Measurements from ENCODE around the gene RAB18. TPM values are rescaled to one million over a fixed set of nuclear protein-coding genes. Genes with fewer than 3 reads are reported as not detected.
A peak's percentile ranks its signal among the peaks of the same experiment; 100 is the strongest.

The RAB18 gene
- total and polyA plus RNA-seq, 9 of the 15 experiments (the other 6 are each of a cell fraction or from before 2014, with no cell fraction given): 10.5 to 46.3 (median 32.5) TPM

DNA sequence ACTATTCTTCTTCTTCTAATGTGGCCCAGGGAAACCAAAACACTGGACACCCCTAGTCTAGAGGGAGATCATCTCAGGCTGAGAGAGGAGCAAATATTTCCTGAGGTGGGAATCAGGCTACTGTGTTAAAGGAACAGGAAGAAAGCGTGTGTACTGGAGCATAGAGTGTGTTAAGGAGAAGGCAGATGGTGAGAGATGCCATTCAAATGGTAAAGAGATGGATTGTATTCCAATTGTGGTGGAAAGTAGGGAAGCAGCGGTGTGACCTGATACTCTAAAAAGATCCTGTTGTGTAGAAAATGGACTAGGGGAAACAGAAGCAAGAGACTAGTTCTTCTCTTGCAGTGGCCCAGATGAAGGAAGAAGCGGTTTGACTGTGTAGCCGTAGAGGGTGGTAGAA, 31.2 kb downstream of the RAB18 start (continued):
- TF ChIP-seq, protein P1, sequence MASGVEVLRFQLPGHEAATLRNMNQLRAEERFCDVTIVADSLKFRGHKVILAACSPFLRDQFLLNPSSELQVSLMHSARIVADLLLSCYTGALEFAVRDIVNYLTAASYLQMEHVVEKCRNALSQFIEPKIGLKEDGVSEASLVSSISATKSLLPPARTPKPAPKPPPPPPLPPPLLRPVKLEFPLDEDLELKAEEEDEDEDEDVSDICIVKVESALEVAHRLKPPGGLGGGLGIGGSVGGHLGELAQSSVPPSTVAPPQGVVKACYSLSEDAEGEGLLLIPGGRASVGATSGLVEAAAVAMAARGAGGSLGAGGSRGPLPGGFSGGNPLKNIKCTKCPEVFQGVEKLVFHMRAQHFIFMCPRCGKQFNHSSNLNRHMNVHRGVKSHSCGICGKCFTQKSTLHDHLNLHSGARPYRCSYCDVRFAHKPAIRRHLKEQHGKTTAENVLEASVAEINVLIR (CRISPR knock-in tag; IDR thresholded peaks at IDR 0.05): no peak

DNA sequence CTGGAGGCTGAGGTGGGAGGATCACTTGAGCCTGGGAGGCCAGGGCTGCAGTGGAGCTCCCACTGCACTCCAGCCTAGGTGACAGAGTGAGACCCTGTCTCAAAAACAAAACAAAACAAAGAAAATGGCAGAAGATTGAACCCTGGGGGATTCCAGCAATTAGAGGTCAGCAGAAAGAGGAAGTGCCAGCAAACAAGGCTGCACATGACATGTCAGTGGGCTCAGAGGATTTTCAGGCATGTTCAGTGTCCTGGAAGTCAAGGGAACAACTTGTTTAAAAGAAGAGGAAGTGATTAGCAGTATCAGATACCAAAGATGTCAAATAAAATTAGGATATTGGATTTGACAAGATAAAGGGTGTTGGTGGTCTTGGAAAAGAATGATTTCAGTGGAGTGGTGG, 32.3 kb downstream of the RAB18 start:
- H3K9ac ChIP-seq (ENCODE audit: insufficient read depth in 1 of 2, low read depth in 2 of 2, low read length in 2 of 2): no peak overlapping the region
- in situ Hi-C loops (cut with MboI): no loop called here
- FAIRE-seq: no peak
- BruUV-seq (replicated peaks): no TSS peak
- H3K4me3 ChIP-seq: no peak overlapping the region
- intact Hi-C loops (cut with micrococcal nuclease): no loop called here
- H4K20me1 ChIP-seq (replicated peaks; ENCODE audit: control insufficient read depth, insufficient read depth, low read length): no peaks in the 10 kb centered on the region
- peaks cover 66% of the 10 kb centered on the region for H3K36me3 ChIP-seq (ENCODE audit: control insufficient read depth, insufficient read depth, low read length)
- no peak for DNase-seq (ENCODE audit: extremely low read depth in 1 of 4, low spot score in 3 of 4)
- no peak overlapping the region for H2AFZ ChIP-seq (ENCODE audit: low read depth, low read length)
- no peak for TF ChIP-seq NR2C2 (CRISPR knock-in tag; IDR thresholded peaks at IDR 0.05)
- peak; percentile 50; the same call in 1 of the 2 replicates for TF ChIP-seq NR2C2 (tag; IDR thresholded peaks at IDR 0.05)
- TF ChIP-seq GMEB1 (CRISPR knock-in tag; IDR thresholded peaks at IDR 0.05): no peak
- peak; percentile 17; the same call in 1 of the 2 replicates for TF ChIP-seq BHLHE40 (IDR thresholded peaks at IDR 0.05; ENCODE audit: low read length)
- TF ChIP-seq NFATC3 (IDR thresholded peaks at IDR 0.05): no peak
- 0 out of 2 replicates have a peak, but pooled peaks have one; percentile 13 for TF ChIP-seq ELF2 (CRISPR knock-in tag; IDR thresholded peaks at IDR 0.05)
- peak; percentile 99 for TF ChIP-seq SPI1 (IDR thresholded peaks at IDR 0.05; ENCODE audit: borderline replicate concordance, low read depth, low read length)
- H3K27me3 ChIP-seq (ENCODE audit: control insufficient read depth in 2 of 2, insufficient read depth in 2 of 2, low read length in 2 of 2): no peaks in the 10 kb centered on the region
- ATAC-seq: peak; percentile 55; the same call in 1 of the 3 replicates
- peaks cover 0 to 2% of the 10 kb centered on the region in 2 experiments; a peak in 2 of 5 replicates for H3K4me1 ChIP-seq (replicated peaks in 1 of 2; ENCODE audit: control insufficient read depth in 2 of 2, insufficient read depth in 2 of 2, low read length in 2 of 2)
- H3K9me1 ChIP-seq (ENCODE audit: control insufficient read depth, insufficient read depth, low read length): no peaks in the 10 kb centered on the region
- H3K27ac ChIP-seq (ENCODE audit: extremely low read depth, low read depth, low read length): peak overlapping the region; percentile 25; the same call in 1 of the 3 replicates
- ChIA-PET POLR2A (no interaction called here), CTCF (ENCODE audit: low intra/inter-chr PET ratio) (no interaction called here)
- H3K79me2 ChIP-seq (ENCODE audit: control insufficient read depth, insufficient read depth, low read length): peaks cover 14% of the 10 kb centered on the region
- no peak overlapping the region for H3K4me2 ChIP-seq (ENCODE audit: insufficient read depth, low read length)
- no peaks in the 10 kb centered on the region for H3K9me3 ChIP-seq (replicated peaks; ENCODE audit: control insufficient read depth, insufficient read depth, low read depth, low read length)

Measured in K562 (cell line).